Activated T-cell treated with anti-CD3 and anti-CD28 coated beads, Interleukin-2, amount 50 U/mL, for 1 hour (primary cell): Measurements from ENCODE around the gene LRIG1.

Experiments used
- DNase-seq: peaks from one replicate; pipeline ENCODE4 v3.0.0-alpha.2; 2020

The LRIG1 gene

DNA sequence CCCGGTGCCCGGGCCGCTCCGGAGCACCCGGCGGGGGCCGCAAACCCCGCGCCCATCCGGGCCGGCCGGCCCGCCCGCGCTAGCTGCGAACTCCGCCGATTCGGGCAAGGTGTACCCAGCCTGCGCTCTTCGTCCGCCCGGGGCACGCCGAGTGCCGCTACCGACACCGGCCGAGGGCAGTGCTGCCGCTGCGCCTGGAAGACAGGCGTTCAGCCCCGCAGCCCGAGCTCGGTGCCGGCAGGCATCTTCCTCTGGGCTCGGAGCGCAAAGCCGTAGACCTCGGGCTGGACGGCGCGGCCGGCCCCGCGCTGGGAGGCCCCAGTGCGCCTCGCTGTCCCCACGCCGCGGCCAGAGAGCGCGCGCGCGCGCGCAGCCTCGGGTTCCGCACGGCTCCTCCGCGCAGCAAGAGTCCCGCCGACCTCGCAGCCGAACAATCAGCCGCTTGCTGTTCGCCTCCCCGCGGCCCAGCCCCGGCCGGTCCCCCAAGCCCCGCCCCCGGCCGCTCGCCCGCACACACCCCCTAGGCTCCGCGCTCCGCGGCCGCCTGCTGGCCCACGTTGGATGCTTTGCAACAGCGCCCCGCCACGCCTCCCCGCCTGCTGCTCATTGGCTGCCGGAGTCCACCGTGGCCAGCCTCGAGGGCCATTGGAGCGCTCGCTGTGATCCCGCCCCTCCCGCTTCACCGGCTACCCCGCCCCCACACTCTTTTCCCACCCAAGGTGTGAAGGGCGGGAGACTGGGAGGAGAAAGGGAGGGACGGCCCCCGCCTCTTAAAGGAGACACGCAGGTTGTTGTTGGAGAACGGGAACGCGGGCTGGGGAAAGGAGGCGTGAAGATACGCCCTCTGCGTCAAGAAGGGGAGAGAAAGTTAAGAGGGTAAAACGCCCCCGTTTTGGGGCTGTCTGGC is at the start of gene LRIG1:
LRIG1 (minus strand) TSS at position 447 of the 907 bp plus-strand sequence. CDS start 615 bp downstream, outside the sequence.
- peak; percentile 97 for DNase-seq

- DNase-seq: no peak
These were observed 44.0 kb upstream of the LRIG1 start for GRCh38 chr3:66544619-66545429.

- DNase-seq: no peak
These were observed 41.3 kb upstream of the LRIG1 start for GRCh38 chr3:66542153-66542552.

GRCh38 chr3:66539466-66539989 is 38.7 kb upstream of the LRIG1 start:
- DNase-seq: no peak

DNA sequence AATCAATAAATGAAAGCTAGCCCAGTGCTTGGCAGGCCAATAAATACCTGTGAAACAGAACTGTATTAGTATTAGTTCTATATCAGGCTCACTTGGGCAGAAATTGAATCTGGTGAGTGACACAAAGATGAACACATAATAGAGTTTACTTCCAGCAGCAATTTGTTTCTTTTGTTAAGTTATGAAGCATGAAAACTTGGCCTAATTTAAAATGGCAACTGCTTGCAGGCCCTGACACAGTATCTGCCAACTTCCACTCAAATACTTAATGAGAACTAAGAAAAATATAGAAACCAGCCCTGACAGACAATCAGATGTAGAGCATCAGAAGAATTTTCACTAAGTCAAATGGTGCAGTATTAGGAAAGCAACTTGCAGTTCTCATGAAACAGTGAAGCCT is 37.6 kb upstream of the LRIG1 start:
- DNase-seq: no peak

- no peak for DNase-seq
These were observed 36.9 kb upstream of the LRIG1 start for GRCh38 chr3:66537735-66538134.

- no peak for DNase-seq
These were observed 36.0 kb upstream of the LRIG1 start for GRCh38 chr3:66536791-66537190.

GRCh38 chr3:66534304-66534845 is 33.6 kb upstream of the LRIG1 start:
- no peak for DNase-seq

DNA sequence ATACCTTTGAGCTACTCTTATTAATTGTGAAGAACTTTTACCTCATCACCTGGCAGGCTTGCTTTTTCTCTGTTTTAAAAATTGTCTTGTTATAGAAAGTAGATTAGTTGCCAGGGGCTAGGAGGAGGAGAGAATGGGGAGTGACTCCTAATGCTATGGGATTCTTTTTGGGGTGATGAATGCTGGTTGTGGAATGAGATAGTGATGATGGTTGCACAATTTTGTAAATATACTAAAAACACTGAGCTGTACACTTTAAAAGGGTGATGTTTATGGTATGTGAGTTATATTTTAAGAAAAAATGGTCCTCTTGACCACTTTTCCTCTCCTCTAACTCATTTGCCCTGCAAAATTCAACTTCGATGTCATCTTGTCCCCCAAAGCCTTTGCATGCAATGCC is 31.8 kb upstream of the LRIG1 start:
- DNase-seq: no peak

GRCh38 chr3:66532160-66532587 is 31.4 kb upstream of the LRIG1 start:
- no peak for DNase-seq

- no peak for DNase-seq
These were observed 30.4 kb upstream of the LRIG1 start for GRCh38 chr3:66531256-66531655.

DNA sequence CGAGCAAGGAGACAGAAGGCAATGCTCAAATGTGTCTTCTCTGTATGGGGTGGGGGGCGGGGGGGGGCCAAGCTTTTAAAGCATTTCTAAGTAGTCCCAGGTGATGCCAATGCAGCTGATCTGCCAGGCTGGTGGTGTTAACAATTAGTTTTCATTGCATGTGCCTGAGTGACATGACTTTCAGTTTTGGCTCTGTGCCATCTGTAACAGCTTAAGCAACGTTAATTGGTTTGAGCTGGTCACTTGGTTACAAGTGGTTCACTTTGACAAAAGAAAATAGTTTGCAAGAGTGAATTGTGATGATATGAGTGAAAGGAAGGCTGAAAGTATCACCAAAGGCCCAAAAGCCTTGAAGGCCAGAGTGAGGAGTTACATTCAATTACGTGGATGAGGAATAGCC is 26.4 kb upstream of the LRIG1 start:
- DNase-seq: no peak

GRCh38 chr3:66525771-66526170 is 24.9 kb upstream of the LRIG1 start:
- DNase-seq: no peak

- no peak for DNase-seq
These were observed 19.9 kb upstream of the LRIG1 start for GRCh38 chr3:66520724-66521123.

DNA sequence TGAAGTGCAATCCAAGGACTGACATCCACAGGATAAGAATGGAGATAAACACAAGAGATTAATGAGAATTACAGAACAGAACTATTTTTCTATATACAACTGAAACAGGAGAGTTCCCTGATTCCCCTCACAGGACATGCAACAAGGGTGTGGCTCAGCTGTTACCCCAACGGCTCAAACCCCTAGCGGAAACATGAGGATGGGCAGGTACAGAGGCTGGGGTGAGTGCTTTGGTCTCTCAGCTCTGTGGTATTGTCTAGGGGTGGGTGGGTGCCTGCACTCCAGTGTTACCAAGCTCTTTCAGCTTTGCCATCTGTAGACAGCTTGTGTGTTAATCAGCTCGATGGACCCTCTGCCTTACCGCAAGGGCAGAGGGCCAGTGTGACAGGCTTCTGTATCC is 17.8 kb upstream of the LRIG1 start:
- no peak for DNase-seq

GRCh38 chr3:66518126-66518525 is 17.3 kb upstream of the LRIG1 start:
- DNase-seq: no peak

DNA sequence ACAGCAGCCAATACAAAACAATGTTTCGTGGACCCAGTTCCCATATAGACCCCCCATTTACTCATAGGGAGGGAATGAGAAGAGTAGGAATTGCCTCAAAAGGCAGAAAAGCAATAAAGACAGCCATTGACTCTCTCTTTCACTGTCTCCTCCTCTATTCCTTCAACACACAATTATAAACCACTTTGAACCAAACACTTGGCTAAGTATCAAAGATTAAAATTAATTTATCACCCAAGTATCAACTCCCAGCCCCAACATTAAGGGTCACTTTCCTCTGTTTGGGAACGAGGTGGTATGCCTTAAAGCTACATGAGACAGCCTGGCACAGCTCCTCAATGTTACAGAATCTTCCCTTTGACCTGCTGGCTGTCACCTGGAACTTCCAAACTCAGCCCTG is 16.4 kb upstream of the LRIG1 start:
- no peak for DNase-seq

GRCh38 chr3:66508461-66508860 is 7.6 kb upstream of the LRIG1 start:
- DNase-seq: no peak

DNA sequence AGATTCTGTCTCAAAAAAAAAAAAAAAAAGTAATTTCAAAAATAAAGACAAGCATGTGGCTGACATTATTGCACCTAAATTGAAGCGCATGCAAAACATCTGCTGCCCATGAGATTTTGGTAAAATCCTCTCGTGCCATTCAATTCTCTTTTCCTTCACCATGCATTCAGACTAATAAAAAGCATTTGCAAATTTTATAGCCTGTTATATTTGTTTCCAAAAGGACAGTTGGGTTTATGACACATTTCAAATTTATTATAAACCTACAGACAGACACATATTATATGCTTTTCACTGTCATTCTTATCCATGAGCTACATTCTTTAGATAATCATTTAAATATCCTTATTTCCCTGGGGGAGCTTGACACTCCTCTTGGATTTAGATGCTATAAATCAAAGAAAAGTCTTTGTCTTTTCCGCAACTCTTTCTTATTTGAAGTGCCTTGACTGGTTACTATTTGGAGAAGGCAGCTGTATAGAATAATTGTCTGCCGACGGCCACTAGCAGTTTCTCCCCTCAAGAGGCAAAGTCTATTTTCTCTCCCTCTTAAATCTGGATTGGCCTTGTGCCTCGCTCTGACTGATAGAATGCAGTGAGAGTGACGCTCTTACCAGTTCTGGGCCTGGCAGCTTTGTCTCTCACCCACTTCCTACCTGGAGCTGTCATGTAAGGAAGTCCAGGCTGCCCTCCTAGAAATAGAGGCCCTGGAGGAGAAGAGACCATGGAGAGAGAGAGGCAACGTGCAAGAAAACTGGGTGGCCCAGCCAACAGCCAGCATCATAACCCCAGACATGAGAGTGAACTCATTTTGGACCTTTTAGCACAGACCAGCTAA is 6.8 kb upstream of the LRIG1 start:
- no peak for DNase-seq

GRCh38 chr3:66506154-66506553 is 5.3 kb upstream of the LRIG1 start:
- DNase-seq: no peak

DNA sequence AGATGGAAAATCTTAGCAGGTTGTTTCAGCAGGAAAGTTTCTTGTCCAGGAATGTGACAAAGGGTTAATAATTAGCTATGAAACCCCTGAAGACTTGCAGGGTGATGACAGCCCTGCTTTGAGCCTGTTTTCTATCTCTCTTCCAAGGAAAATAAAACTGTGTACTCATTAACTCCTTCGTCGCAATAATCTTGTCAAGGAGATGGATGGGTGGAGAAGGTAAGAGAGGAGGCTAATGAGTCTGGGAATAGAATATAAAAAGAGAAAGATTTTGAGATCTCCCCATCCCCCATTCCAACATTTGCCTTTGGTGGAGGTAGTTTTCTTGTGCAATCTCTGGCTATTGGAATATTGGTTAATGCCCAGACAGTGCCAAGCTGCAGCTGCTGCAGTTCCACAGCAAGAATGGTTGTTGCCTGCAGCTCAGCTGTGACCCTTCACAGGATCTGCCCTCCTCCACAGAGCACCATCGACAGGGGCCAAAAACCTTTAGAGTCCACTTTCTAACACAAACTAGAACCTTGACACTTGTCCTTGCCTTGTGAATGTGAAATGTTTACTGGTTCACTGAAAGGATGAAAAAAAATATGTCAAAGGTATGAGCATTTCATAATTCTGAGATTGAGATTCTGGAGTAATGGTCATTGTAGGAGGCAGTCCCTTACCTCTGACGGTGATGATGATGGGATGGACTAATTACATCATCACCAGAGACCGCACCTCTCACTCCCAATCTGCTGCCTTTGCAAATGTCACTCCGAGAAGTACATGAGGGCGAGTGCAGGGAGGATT is 4.2 kb upstream of the LRIG1 start:
- DNase-seq: no peak

DNA sequence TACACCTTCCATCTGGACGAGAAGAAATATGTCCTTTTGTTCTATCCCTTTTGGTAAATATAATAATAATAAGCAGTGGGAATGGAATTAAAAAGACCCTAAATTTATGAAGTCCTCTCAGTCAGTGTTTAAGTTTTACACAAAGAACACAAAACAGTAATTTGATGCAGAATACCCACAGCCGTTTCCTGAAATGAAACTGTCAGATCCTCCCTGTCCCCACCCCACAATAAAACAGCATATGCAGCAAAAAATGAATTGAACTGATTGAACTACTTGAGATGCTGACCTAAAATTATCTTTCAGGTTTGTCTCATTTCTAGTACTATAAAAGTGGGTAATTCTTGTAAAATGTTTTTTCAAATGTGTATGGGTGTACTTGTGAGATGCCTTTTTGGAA is 2.2 kb upstream of the LRIG1 start:
- DNase-seq: no peak
